Neural cell (in vitro differentiated cells): ENCODE measurements around the gene ZBTB46. TPM values are rescaled to one million over a fixed set of nuclear protein-coding genes. Genes with fewer than 3 reads are reported as not detected.

Experiments used
- H2AFZ ChIP-seq: fragments of 200-600, 300-800 bp; sonication (generic), shearing (Covaris generic); 2 replicates; pipeline ENCODE4 v1.6.0; 2014; ENCODE audit warnings: low read depth, mild to moderate bottlenecking, antibody characterized with exemption, low read length, moderate library complexity
- H3F3A ChIP-seq: fragments of 200-600 bp; shearing (Covaris generic); 2 replicates; pipeline ENCODE4 v1.6.1; 2016; ENCODE audit warnings: mild to moderate bottlenecking, moderate library complexity, mixed read lengths, antibody characterized with exemption, low read length; ENCODE audit not compliant: insufficient read depth, poor library complexity, severe bottlenecking
- H3K27ac ChIP-seq: fragments of 200-600, 300-800 bp; sonication (generic), shearing (Covaris generic); 2 replicates; pipeline ENCODE4 v1.5.1; 2014; ENCODE audit warnings: mild to moderate bottlenecking, low read length, moderate library complexity
- H3K27me3 ChIP-seq: fragments of 300-800, 200-600 bp; sonication (generic), shearing (Covaris generic); 2 replicates; pipeline ENCODE4 v1.6.0; 2014; ENCODE audit warnings: mild to moderate bottlenecking, low read depth, low read length, moderate library complexity; ENCODE audit not compliant: insufficient read depth
- H3K36me3 ChIP-seq: fragments of 300-800, 200-600 bp; sonication (generic), shearing (Covaris generic); 2 replicates; pipeline ENCODE4 v1.5.1; 2014; ENCODE audit warnings: mild to moderate bottlenecking, antibody characterized with exemption, low read length, moderate library complexity; ENCODE audit not compliant: insufficient read depth
- H3K4me2 ChIP-seq: fragments of 300-800, 200-600 bp; sonication (generic), shearing (Covaris generic); 2 replicates; pipeline ENCODE4 v1.6.0; 2014; ENCODE audit warnings: mild to moderate bottlenecking, low read length
- H3K4me3 ChIP-seq: fragments of 300-800, 200-600 bp; sonication (generic), shearing (Covaris generic); 2 replicates; pipeline ENCODE4 v1.5.1; 2014; ENCODE audit warnings: mild to moderate bottlenecking, low read length, moderate library complexity
- H3K79me2 ChIP-seq: fragments of 200-600 bp; shearing (Covaris generic); replicated peaks from 2 replicates; pipeline ENCODE4 v1.6.0; 2014; ENCODE audit warnings: mild to moderate bottlenecking, low read length, moderate library complexity; ENCODE audit not compliant: insufficient read depth
- H3K9ac ChIP-seq: fragments of 300-800, 200-600 bp; sonication (generic), shearing (Covaris generic); 2 replicates; pipeline ENCODE4 v1.6.1; 2016; ENCODE audit warnings: mild to moderate bottlenecking, low read length, mixed read lengths
- H3K9me2 ChIP-seq: fragments of 200-600 bp; shearing (Covaris generic); 2 replicates; pipeline ENCODE4 v1.6.1; 2016; ENCODE audit warnings: mild to moderate bottlenecking, low read length, mixed read lengths; ENCODE audit not compliant: insufficient read depth
- H3K9me3 ChIP-seq: fragments of 200-600, 300-800 bp; sonication (generic), shearing (Covaris generic); 2 replicates; pipeline ENCODE4 v1.6.1; 2016; ENCODE audit warnings: mild to moderate bottlenecking, mixed run types, low read length, moderate library complexity, mixed read lengths
- H4K20me1 ChIP-seq: fragments of 200-600 bp; shearing (Covaris generic); 2 replicates; pipeline ENCODE4 v1.6.1; 2016; ENCODE audit warnings: mild to moderate bottlenecking, mixed run types; ENCODE audit not compliant: insufficient read depth
- MXI1 ChIP-seq: fragments of 450-650 bp; conservative IDR thresholded peaks from 2 replicates; pipeline ENCODE4 v1.6.1; 2014; ENCODE audit warnings: antibody characterized with exemption, mild to moderate bottlenecking; ENCODE audit not compliant: poor library complexity, severe bottlenecking
- REST ChIP-seq: IDR thresholded peaks from 2 replicates; pipeline ENCODE4 v1.6.1; 2012; ENCODE audit warnings: borderline replicate concordance
- SMC3 ChIP-seq: fragments of 450-650 bp; conservative IDR thresholded peaks from 2 replicates; pipeline ENCODE4 v1.6.1; 2014; ENCODE audit warnings: antibody characterized with exemption, mild to moderate bottlenecking, moderate library complexity; ENCODE audit not compliant: poor library complexity
- TAF1 ChIP-seq: IDR thresholded peaks from 2 replicates; pipeline ENCODE4 v1.6.1; 2012; ENCODE audit warnings: low read depth
- polyA plus RNA-seq: library from polyadenylated mRNA; depleted of rRNA; stranded (reverse); fragments of >200 nt; gene quantifications from 2 replicates; pipeline ENCODE4 v1.2.3, GENCODE V29; 2014

ZBTB46 gene
- polyA plus RNA-seq, 1 donor from 2014 or later: 15.0 TPM

- no peaks in the 10 kb centered on the region for H3K27me3 ChIP-seq
- no peak overlapping the region for H3K4me2 ChIP-seq
- H3K9me3 ChIP-seq: no peaks in the 10 kb centered on the region
- no peak overlapping the region for H3K27ac ChIP-seq
- H3K4me3 ChIP-seq: no peak overlapping the region
- H3K79me2 ChIP-seq: no peaks in the 10 kb centered on the region
- no peaks in the 10 kb centered on the region for H3F3A ChIP-seq
- no peak overlapping the region for H2AFZ ChIP-seq
- H3K36me3 ChIP-seq: no peaks in the 10 kb centered on the region
- no peak overlapping the region for H3K9ac ChIP-seq
- H3K9me2 ChIP-seq: no peaks in the 10 kb centered on the region
- no peaks in the 10 kb centered on the region for H4K20me1 ChIP-seq
- TF ChIP-seq MXI1 (no peak), REST (no peak)
These were observed 62.2 kb downstream of the ZBTB46 start for GRCh38 chr20:63768591-63769515.

GRCh38 chr20:63767886-63768285, 63.2 kb downstream of the ZBTB46 start:
- Histone ChIP-seq H3K9ac (no peak overlapping the region), H3K9me3 (no peaks in the 10 kb centered on the region), H3F3A (no peaks in the 10 kb centered on the region), H3K4me3 (no peak overlapping the region), H4K20me1 (no peaks in the 10 kb centered on the region), H3K36me3 (no peaks in the 10 kb centered on the region), H3K27me3 (no peaks in the 10 kb centered on the region), H3K27ac (no peak overlapping the region), H3K79me2 (no peaks in the 10 kb centered on the region), H3K9me2 (no peaks in the 10 kb centered on the region), H3K4me2 (no peak overlapping the region), H2AFZ (no peak overlapping the region)
- TF ChIP-seq SMC3: no peak
- no peak for TF ChIP-seq TAF1

GRCh38 chr20:63767456-63767855, 63.6 kb downstream of the ZBTB46 start:
- Histone ChIP-seq H4K20me1 (no peaks in the 10 kb centered on the region), H3K9me2 (no peaks in the 10 kb centered on the region), H3K27me3 (no peaks in the 10 kb centered on the region), H3K9ac (no peak overlapping the region), H3K4me2 (no peak overlapping the region), H3K4me3 (no peak overlapping the region), H3K9me3 (no peaks in the 10 kb centered on the region), H3K79me2 (no peaks in the 10 kb centered on the region), H2AFZ (no peak overlapping the region), H3K36me3 (no peaks in the 10 kb centered on the region), H3K27ac (no peak overlapping the region), H3F3A (no peaks in the 10 kb centered on the region)
- TF ChIP-seq TAF1: no peak
- no peak for TF ChIP-seq SMC3
